SH-SY5Y (cell line): ENCODE results near the gene SIRT3.
"Not testable (repeated sequence)": the region's sequence is repeated elsewhere in the genome, so short reads cannot be mapped to it uniquely, and the experiment has no call there.

Experiments
- GATA2 ChIP-seq: IDR thresholded peaks from 2 replicates; pipeline ENCODE4 v1.6.1; 2011; ENCODE audit warnings: mild to moderate bottlenecking, low read depth, low read length
- GATA3 ChIP-seq: IDR thresholded peaks from 2 replicates; pipeline ENCODE4 v1.6.1; 2011; ENCODE audit warnings: low read depth, mild to moderate bottlenecking, low read length, moderate library complexity

The SIRT3 gene

DNA sequence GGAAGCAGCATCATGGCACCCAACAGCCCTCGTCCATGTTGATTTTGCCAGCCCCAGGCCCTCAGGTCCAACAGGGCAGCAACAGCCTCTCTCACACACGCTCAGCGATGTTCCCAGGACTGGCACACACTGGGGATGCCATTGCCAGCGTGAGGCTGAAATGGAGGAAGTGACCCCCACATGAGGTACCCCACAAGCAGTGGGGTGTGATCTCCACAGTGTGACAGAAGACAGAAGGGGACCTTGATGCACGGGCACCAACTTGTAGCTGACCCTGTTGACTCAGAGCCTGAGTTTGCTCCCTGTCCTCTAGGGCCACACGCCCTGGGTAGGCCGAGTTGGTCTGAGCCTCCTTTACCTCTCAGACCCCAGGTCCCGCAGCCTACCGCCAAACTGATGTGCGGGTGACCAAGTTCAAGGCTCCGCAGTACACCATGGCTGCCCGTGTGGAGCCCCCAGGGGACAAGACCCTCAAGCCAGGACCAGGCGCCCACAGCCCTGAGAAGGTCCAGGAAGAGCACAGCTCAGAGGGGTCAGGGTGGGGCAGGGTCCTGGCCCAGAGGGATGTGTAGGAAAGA lies 37.0 kb downstream of the SIRT3 start:
- TF ChIP-seq GATA3: no peak
- no peak for TF ChIP-seq GATA2

DNA sequence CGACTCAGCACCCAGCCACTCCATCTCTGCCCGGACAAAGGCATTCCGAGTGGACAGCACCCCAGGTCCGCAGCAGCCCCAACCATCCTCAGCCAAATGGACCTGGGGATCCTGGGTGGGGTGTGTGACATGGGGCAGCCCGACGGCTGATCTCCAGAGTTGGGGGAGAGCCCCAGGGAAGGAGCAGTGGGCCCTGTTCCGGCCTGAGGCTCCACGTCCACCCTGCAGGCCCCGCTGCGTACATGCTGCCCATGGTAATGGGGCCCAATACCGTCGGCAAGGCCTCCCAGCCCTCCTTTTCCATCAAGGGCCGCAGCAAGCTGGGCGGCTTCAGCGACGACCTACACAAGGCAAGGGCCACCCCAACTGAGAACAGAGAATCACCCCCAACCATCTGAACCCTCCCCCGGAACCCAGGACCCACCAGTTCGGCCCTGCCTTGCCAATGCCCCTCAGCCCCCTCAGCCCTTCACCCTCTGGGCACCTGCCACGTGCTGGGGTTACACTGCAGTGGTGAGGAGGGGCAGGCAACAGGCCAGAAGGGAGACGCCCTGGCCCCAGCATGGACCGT lies 37.8 kb downstream of the SIRT3 start:
- TF ChIP-seq GATA3 (no peak), GATA2 (no peak)

DNA sequence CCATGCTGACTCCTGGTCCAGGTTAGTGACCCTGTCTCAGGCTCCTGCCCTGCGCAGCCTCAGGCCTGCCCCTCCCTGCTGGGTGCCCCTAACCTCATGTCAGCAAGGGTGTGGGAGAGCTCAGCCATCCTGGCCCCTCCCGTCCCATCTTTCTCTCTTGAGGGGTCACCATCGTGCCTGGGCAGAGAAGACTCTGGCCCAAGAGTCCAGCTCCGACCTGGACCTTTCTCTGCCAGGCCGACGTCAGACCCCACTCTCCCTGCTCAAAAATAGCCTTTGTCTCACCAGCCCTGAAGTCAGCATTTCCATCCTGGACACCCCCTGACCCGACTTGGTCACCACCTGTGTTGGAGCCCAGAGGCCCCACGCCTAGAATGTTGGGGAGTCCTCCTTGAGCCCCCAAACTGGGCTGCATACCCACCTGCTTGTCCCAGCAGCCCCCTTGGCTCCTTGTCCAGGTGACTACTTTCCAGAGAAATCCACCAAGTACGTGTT lies 38.4 kb downstream of the SIRT3 start:
- no peak for TF ChIP-seq GATA3
- no peak for TF ChIP-seq GATA2

DNA sequence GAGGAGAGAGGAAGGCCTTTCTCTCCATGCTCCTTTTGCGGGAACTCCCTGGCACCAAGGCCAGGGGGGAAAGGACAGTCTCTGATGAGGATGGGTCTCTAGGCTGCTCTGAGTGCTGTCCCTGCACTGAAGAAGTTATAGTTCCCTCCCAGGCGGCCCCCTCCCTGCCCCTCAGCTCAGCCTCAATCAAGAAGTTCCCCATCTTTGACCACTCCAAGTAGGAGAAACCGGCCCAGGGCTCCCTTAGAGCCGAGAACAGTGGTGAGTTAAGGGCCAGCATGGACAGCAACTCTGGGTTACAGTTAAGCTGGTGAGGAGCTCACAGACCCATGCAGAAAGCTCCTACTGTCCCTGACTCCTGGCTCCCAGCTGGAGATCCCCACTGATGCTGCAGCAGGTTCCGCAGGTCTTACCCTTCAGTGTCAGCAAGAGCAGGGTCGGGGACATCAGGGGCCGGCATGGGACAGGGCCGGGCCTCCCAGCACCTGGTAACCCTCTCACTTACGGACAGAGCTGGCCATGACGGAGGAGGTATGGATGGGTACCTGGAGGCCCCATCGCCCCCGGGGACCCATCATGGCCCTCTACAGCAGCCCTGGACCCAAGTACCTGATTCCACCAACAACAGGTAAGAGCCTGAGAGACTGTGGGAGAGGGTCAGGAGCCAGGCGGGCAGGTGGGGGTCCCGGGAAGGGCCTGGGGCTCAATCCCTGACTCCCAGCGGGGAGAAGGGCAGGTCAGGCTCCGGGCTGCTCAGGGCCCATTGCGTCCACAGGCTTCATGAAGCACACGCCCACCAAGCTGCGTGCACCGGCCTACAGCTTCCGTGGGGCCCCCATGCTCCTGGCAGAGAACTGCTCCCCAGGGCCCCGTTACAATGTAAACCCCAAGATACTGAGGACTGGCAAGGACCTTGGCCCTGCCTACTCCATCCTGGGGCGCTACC lies 39.1 kb downstream of the SIRT3 start:
- TF ChIP-seq GATA3 (no peak), GATA2 (no peak)

GRCh38 chr11:192674-193128 lies 43.4 kb downstream of the SIRT3 start, which contains the start of gene SCGB1C1:
Gene SCGB1C1, plus strand, starts transcription at chr11:193078. Its CDS starts 22 bp downstream, at chr11:193100.
- TF ChIP-seq GATA3, GATA2: not testable (repeated sequence)
